GM12878 (cell line): ENCODE data around the gene ZFYVE21. TPM values are rescaled to one million over a fixed set of nuclear protein-coding genes. Genes with fewer than 3 reads are reported as not detected.

ENCODE experiments used
- ATAC-seq: fragments of 200-7000 bp; cut with Tn5 transposase; 3 replicates; pipeline ENCODE4 v1.9.1; 2020; ENCODE audit warnings: mild to moderate bottlenecking, moderate library complexity
- BruUV-seq: library from RNA; stranded (reverse); fragments of 400-500 nt; replicated peaks from 2 replicates; lab custom pipeline; 2021; lab: Mats Ljungman, UMichigan
- CTCF ChIA-PET: fragments of 300-600 bp; sonication (Branson Sonifier 250); formaldehyde crosslinking; extraction: SDS; loops from one replicate; lab custom pipeline; 2021; ENCODE audit warnings: inconsistent platforms; lab: Yijun Ruan, JAX
- POLR2A ChIA-PET: fragments of 350-600 bp; formaldehyde crosslinking; extraction: SDS; loops from one replicate; lab custom pipeline; 2021; ENCODE audit warnings: inconsistent platforms; lab: Charles Lee
- RAD21 ChIA-PET: fragments of 300-600 bp; sonication (Branson Sonifier 250); formaldehyde crosslinking; loops from one replicate; lab custom pipeline; 2023; ENCODE audit warnings: antibody characterized with exemption; ENCODE audit not compliant: unreplicated experiment; lab: Charles Lee
- SMC1A ChIA-PET: fragments of 300-600 bp; sonication (Branson Sonifier 250); formaldehyde crosslinking; loops from one replicate; lab custom pipeline; 2023; ENCODE audit not compliant: unreplicated experiment, uncharacterized antibody; lab: Charles Lee
- DNase-seq: peaks from one replicate; pipeline ENCODE4 v3.0.0-alpha.2; 2011; ENCODE audit warnings: low read depth, low spot score
- FAIRE-seq: peaks from 3 replicates; lab custom pipeline; 2011; peaks lifted over from hg19 to GRCh38; lab: Jason Lieb, UNC
- H2AFZ ChIP-seq: 2 replicates; pipeline ENCODE4 v1.6.0; 2011; ENCODE audit warnings: low read depth, low read length, control low read depth; ENCODE audit not compliant: control insufficient read depth
- H3K27ac ChIP-seq: 2 replicates; pipeline ENCODE4 v1.5.1; 2011; ENCODE audit warnings: control low read depth; ENCODE audit not compliant: control insufficient read depth, insufficient read depth
- H3K27me3 ChIP-seq, 2 experiments: replicated peaks in 1 of 2; 2 replicates each; pipeline versions ENCODE4 v1.6.0 to v1.6.1; 2011; ENCODE audit warnings: low read length in 1 of 2; ENCODE audit not compliant: control insufficient read depth in 2 of 2, insufficient read depth in 2 of 2
- H3K36me3 ChIP-seq, 2 experiments: 2 replicates each; pipeline ENCODE4 v1.5.1; 2011; ENCODE audit warnings: low read length in 1 of 2; ENCODE audit not compliant: control insufficient read depth in 2 of 2, insufficient read depth in 2 of 2
- H3K4me1 ChIP-seq: 2 replicates; pipeline ENCODE4 v1.6.1; 2011; ENCODE audit warnings: mild to moderate bottlenecking, low read length, moderate library complexity, mixed read lengths; ENCODE audit not compliant: control insufficient read depth, insufficient read depth
- H3K4me2 ChIP-seq: 2 replicates; pipeline ENCODE4 v1.6.0; 2011; ENCODE audit warnings: control low read depth; ENCODE audit not compliant: control insufficient read depth, insufficient read depth
- H3K4me3 ChIP-seq: fragments of 200-600 bp; sonication (generic); 2 replicates; pipeline ENCODE4 v1.5.1; 2016
- H3K79me2 ChIP-seq: 2 replicates; pipeline ENCODE4 v1.6.0; 2011; ENCODE audit warnings: low read length; ENCODE audit not compliant: control insufficient read depth, insufficient read depth
- H3K9ac ChIP-seq: 2 replicates; pipeline ENCODE4 v1.8.0; 2011; ENCODE audit warnings: low read length, control low read depth, mixed read lengths; ENCODE audit not compliant: control insufficient read depth, insufficient read depth
- H3K9me3 ChIP-seq: replicated peaks from 3 replicates; pipeline ENCODE4 v1.5.1; 2011; ENCODE audit warnings: mild to moderate bottlenecking, low read length; ENCODE audit not compliant: control insufficient read depth, insufficient read depth
- H4K20me1 ChIP-seq: 2 replicates; pipeline ENCODE4 v1.6.0; 2011; ENCODE audit not compliant: control insufficient read depth, insufficient read depth
- BCL11A ChIP-seq: IDR thresholded peaks from 2 replicates; pipeline ENCODE4 v1.6.1; 2011; ENCODE audit warnings: low read depth, low read length
- NFYB ChIP-seq: IDR thresholded peaks from 2 replicates; pipeline ENCODE4 v1.6.1; 2011; ENCODE audit warnings: low read depth, mild to moderate bottlenecking, low read length, improper control_type of control experiment, moderate library complexity; ENCODE audit not compliant: insufficient read depth
- RFX5 ChIP-seq: IDR thresholded peaks from 2 replicates; pipeline ENCODE4 v1.6.1; 2011; ENCODE audit warnings: low read depth, low read length, improper control_type of control experiment
- WGBS: methylation state at CpG from one replicate; pipeline ENCODE4 v1.1.6; 2016; ENCODE audit warnings: low lambda C conversion rate; ENCODE audit not compliant: insufficient replicate concordance, insufficient coverage; ENCODE audit errors: missing lambda C conversion rate; 5-methylcytosine and 5-hydroxymethylcytosine counted together
- in situ Hi-C: fragments of 300-500 bp; cut with MboI; formaldehyde crosslinking; loops from 9 replicates; pipeline ENCODE4 v1.14.3; 2018; ENCODE audit warnings: mixed read lengths
- intact Hi-C: fragments of 100-400 bp; cut with micrococcal nuclease; formaldehyde crosslinking; loops from one replicate; pipeline ENCODE4 v1.14.2; 2022; ENCODE audit not compliant: unreplicated experiment
- polyA plus RNA-seq, 11 experiments: library from polyadenylated mRNA; depleted of rRNA in 4 of 11; unstranded in 6 of 11; stranded (reverse) in 5 of 11; fragments of >200 nt; fragmentation: Nextera tagmentation in 4 of 11; fragmentation: Illumina TruSeq in 1 of 11; extraction: Ambion mirVana in 4 of 11; extraction: Trizol in 1 of 11; gene quantifications; 1 replicate in 1 of 11; 2 replicates in 10 of 11; pipeline versions ENCODE4 v1.2.1 to v1.2.3, GENCODE V29; 2011 to 2016; ENCODE audit warnings: inconsistent platforms in 2 of 11, missing spikeins in 2 of 11, low read depth in 1 of 11
- total RNA-seq, 4 experiments: library from RNA; depleted of rRNA in 3 of 4; stranded (reverse); fragments of >200 nt in 3 of 4; fragmentation: Illumina TruSeq in 1 of 4; extraction: Trizol in 1 of 4; gene quantifications; 2 replicates each; pipeline versions ENCODE4 v1.2.1 to v1.2.3, GENCODE V29; 2013 to 2021
- TF ChIP-seq, protein P1 (sequence below): fragments of 450-650 bp; IDR thresholded peaks from 2 replicates; pipeline ENCODE4 v1.6.1; 2017; ENCODE audit warnings: mild to moderate bottlenecking, moderate library complexity
- TF ChIP-seq, protein P2 (sequence below): fragments of 450-650 bp; IDR thresholded peaks from 2 replicates; pipeline ENCODE4 v1.6.1; 2017; ENCODE audit warnings: borderline replicate concordance

ZFYVE21 gene
- total and polyA plus RNA-seq, 10 of the 15 experiments (the other 5 are each of a cell fraction or from before 2014, with no cell fraction given), result 0.79 to 21.7 (median 13.8) TPM

GRCh38 chr14:103667671-103668070 lies 47.9 kb upstream of the ZFYVE21 start:
- Histone ChIP-seq H3K36me3 (peaks cover 11 to 28% of the 10 kb centered on the region in 2 experiments), H3K4me1 (no peaks in the 10 kb centered on the region), H2AFZ (no peak overlapping the region), H3K9me3 (no peaks in the 10 kb centered on the region), H3K79me2 (no peaks in the 10 kb centered on the region), H3K27me3 (no peaks in the 10 kb centered on the region), H4K20me1 (no peaks in the 10 kb centered on the region), H3K9ac (no peak overlapping the region), H3K4me2 (no peak overlapping the region), H3K27ac (no peak overlapping the region), H3K4me3 (no peak overlapping the region)
- FAIRE-seq (no peak), DNase-seq (no peak), ATAC-seq (no peak)
- intact Hi-C loops, result no loop called here
- 45% methylated on average over 4 of the region's 4 CpGs for WGBS
- ChIA-PET POLR2A (no interaction called here), RAD21 (no interaction called here), CTCF (interaction anchor here (1.1 kb wide), 1 partner anchor 12 kb away, joined by 3 read pairs; no protein-coding TSS in a partner anchor), SMC1A (no interaction called here)
- in situ Hi-C loops, result no loop called here
- no TSS peak for BruUV-seq
- no peak for TF ChIP-seq NFYB
- TF ChIP-seq, protein P1, sequence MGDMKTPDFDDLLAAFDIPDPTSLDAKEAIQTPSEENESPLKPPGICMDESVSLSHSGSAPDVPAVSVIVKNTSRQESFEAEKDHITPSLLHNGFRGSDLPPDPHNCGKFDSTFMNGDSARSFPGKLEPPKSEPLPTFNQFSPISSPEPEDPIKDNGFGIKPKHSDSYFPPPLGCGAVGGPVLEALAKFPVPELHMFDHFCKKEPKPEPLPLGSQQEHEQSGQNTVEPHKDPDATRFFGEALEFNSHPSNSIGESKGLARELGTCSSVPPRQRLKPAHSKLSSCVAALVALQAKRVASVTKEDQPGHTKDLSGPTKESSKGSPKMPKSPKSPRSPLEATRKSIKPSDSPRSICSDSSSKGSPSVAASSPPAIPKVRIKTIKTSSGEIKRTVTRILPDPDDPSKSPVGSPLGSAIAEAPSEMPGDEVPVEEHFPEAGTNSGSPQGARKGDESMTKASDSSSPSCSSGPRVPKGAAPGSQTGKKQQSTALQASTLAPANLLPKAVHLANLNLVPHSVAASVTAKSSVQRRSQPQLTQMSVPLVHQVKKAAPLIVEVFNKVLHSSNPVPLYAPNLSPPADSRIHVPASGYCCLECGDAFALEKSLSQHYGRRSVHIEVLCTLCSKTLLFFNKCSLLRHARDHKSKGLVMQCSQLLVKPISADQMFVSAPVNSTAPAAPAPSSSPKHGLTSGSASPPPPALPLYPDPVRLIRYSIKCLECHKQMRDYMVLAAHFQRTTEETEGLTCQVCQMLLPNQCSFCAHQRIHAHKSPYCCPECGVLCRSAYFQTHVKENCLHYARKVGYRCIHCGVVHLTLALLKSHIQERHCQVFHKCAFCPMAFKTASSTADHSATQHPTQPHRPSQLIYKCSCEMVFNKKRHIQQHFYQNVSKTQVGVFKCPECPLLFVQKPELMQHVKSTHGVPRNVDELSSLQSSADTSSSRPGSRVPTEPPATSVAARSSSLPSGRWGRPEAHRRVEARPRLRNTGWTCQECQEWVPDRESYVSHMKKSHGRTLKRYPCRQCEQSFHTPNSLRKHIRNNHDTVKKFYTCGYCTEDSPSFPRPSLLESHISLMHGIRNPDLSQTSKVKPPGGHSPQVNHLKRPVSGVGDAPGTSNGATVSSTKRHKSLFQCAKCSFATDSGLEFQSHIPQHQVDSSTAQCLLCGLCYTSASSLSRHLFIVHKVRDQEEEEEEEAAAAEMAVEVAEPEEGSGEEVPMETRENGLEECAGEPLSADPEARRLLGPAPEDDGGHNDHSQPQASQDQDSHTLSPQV, result no peak
- TF ChIP-seq, protein P2, sequence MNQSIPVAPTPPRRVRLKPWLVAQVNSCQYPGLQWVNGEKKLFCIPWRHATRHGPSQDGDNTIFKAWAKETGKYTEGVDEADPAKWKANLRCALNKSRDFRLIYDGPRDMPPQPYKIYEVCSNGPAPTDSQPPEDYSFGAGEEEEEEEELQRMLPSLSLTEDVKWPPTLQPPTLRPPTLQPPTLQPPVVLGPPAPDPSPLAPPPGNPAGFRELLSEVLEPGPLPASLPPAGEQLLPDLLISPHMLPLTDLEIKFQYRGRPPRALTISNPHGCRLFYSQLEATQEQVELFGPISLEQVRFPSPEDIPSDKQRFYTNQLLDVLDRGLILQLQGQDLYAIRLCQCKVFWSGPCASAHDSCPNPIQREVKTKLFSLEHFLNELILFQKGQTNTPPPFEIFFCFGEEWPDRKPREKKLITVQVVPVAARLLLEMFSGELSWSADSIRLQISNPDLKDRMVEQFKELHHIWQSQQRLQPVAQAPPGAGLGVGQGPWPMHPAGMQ, result no peak
- no peak for TF ChIP-seq BCL11A
- TF ChIP-seq RFX5, result no peak
